SIG-M5 treated with dmso at 0.1 percent for 504 hours (cell line): ENCODE data around the gene C3orf70.

Experiments used
- DNase-seq: peaks from one replicate; lab custom pipeline; 2025; ENCODE audit not compliant: unreplicated experiment; lab: John Stamatoyannopoulos, UW

The C3orf70 gene

GRCh38 chr3:185056908-185057307, 96.0 kb downstream of the C3orf70 start:
- no peak for DNase-seq

- no peak for DNase-seq
Measured at GRCh38 chr3:185052631-185053030, 100.2 kb downstream of the C3orf70 start.

GRCh38 chr3:185051801-185052200, 101.1 kb downstream of the C3orf70 start:
- no peak for DNase-seq

- DNase-seq: no peak
Measured at GRCh38 chr3:185049710-185050109, 103.2 kb downstream of the C3orf70 start.

GRCh38 chr3:185046603-185047002, 106.3 kb downstream of the C3orf70 start:
- DNase-seq: no peak

- no peak for DNase-seq
Measured at GRCh38 chr3:185046164-185046515, 106.7 kb downstream of the C3orf70 start.

GRCh38 chr3:185042312-185043050, 110.4 kb downstream of the C3orf70 start:
- no peak for DNase-seq

- DNase-seq: no peak
Measured at GRCh38 chr3:185041540-185041939, 111.3 kb downstream of the C3orf70 start.

- DNase-seq: no peak
Measured at GRCh38 chr3:185040425-185040824, 112.4 kb downstream of the C3orf70 start.

GRCh38 chr3:185037801-185038200, 115.1 kb downstream of the C3orf70 start:
- DNase-seq: no peak

GRCh38 chr3:185030951-185031350, 121.9 kb downstream of the C3orf70 start:
- no peak for DNase-seq

GRCh38 chr3:185030399-185030798, 122.5 kb downstream of the C3orf70 start:
- DNase-seq: no peak

- DNase-seq: no peak
Measured at GRCh38 chr3:185029086-185029485, 123.8 kb downstream of the C3orf70 start.

- no peak for DNase-seq
Measured at GRCh38 chr3:185028121-185028520, 124.7 kb downstream of the C3orf70 start.
